Suppressor macrophage treated with lipopolysaccharide for 4 hours (primary cell): ENCODE results near the gene CCNT2.
A peak's percentile ranks its signal among the peaks of the same experiment; 100 is the strongest.
"Not testable (repeated sequence)": the region's sequence is repeated elsewhere in the genome, so short reads cannot be mapped to it uniquely, and the experiment has no call there.

Experiments
- DNase-seq: peaks from one replicate; pipeline ENCODE4 v3.0.0-alpha.2; 2020

CCNT2 gene

DNA sequence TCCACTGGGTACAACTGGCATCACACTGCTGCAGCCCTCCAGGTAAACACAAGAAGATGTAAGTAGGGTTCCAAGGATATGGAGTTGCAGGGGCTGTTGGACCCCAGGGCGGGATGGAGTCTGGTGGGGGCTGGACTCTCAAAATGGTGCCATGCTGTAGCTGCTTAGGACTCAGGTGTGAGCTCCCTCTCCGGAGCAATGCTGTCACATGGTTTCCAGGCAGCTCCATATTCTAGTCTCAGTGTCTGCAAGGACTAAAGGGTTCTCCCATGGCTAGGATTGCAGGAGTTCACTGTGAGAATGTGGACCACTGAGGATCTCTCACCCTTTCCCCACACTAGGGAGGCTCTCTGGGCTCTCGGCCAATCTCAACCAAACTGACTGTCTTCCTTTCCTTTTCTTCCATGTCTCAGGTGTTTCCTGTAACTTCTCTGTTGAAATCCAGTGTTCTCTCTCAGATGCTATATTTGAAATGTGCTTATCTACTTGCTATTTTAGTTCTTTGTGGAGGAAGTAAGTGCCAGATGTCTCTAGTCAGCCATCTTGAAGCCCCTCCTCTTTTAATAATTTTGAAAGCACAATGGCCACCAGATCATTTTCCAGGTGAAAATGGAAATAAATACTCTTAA lies 57.6 kb downstream of the CCNT2 start:
- DNase-seq = no peak

DNA sequence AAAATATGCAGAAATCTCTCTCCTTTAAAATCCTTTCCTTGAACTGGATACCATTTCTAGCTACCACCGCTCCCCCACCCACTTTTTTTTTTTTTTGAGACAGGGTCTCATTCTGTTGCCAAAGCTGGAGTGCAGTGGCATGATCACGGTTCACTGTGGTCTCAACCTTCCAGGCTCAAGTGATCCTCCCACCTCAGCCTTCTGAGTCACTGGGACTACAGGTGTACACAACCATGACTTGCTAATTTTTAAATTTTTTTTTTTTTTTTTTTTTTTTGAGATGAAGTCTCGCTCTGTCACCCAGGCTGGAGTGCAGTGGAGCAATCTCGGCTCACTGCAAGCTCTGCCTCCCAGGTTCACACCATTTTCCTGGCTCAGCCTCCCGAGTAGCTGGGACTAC lies 58.5 kb downstream of the CCNT2 start:
- DNase-seq = not testable (repeated sequence)

DNA sequence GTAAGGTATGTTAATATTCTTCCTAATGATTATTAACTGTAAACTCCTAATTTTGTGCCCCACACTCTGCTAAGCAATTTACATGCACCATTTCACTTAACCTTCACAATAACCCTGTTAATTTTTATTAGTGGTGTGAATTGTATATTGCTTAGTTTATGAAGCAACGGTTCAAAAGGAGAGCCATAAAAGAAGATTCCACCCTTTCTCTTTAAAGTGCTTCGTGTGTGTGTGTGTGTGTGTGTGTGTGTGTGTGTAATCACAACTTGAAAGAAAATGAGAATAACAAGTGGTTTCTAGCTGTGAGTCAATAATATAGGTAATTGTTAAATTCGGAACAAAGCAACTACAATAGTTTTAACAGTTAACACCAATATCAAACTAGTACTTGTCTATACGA lies 60.6 kb downstream of the CCNT2 start:
- DNase-seq = no peak

DNA sequence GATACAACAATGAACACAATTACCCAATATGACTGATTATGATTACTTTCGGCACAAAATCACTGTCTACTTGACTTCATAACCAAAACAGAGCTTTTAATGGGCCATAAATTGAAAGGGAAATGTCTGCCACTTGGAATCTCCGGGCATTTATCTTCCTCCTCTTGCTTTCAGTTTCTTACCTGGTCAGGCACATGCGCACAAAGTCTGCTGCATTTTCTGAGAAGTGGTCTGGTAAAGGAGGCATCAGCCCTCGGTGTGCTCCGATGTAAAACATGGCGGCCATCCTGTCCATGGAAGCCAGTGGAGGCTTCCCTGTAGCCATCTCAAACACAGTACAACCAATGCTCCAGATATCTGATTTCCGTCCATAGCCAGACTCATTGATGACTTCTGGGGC lies 62.0 kb downstream of the CCNT2 start:
- DNase-seq = no peak

DNA sequence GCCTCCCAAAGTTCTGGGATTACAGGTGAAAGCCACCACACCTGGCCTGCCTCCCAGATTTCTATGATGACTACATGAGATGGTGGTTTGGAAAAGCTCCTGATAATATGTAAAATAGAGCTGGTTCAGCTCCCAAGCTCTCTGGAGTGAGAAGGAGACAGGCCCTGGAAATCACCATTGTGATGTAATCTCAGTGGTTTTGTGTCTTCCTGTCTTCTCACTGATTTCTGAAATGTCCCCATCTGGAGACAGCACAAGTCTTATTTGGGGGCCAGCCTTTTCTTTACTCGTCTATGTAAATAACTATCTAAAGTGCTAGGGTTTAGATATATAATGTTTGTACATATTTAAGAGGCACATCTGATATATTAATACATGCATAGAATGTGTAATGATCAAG lies 64.0 kb downstream of the CCNT2 start:
- peak; percentile 12 for DNase-seq

DNA sequence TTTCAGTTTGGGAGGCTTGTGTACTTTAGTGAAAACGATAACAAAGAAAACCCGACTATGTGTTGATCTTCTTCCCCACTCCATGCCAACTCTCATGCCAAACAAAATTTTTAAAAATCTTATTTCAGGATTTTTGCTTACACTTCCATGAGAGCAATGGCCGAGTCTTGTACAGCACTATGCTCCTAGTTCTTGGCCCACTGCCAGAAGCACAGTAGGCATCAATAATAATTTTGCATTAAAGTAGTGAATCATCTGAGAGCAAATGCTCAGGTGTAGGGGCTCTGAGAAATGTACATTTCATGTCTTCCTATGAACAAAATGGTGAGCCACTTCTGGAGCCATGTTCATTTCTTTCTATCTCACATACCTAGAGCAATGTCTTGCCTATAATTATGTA lies 66.4 kb downstream of the CCNT2 start:
- no peak for DNase-seq

DNA sequence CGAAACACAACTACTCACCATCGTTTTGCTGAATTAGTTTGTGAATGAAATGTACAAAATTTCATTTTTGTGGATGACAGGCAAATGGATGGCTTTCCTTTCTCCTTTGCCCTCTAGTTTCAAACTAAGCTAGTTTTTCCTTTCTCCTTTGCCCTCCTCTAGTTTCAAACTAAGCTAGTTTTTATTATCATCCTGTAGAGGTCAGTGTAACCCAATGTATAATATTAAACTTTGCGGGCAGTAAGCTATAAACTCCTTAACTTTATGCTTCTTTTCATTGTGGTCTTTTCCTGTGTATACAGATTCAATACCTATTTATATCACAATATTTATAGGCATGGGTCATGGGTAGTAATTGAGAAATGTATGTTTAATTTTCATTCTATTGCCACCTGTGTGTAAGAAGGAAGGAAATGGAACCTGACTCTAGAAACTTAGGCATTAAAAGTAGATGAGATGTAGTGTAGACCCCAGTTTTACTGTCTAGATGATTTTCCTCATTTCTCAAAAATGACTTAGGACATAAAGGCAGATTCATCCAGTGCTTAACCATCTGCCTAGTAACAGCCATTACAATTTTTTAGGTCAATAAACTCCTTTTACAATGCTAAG lies 70.5 kb downstream of the CCNT2 start:
- DNase-seq = peak; percentile 30

DNA sequence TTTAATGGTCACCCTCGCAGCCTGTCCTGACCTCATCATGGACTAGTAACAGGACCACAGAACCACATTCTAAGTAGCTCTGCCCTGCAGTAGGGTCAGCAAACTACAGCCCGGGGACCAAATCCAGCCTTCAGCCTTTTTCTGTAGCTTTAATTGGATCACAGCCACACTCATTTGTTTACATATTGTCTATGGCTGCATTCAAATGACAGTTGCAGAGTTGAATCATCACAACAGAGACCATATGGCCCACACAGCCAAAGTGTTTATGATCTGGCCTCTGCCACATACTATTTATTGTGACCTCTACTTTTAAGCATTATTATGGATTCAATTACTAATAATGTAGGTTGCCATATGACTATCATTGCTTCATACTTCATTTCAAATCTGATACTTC lies 80.9 kb downstream of the CCNT2 start:
- no peak for DNase-seq

DNA sequence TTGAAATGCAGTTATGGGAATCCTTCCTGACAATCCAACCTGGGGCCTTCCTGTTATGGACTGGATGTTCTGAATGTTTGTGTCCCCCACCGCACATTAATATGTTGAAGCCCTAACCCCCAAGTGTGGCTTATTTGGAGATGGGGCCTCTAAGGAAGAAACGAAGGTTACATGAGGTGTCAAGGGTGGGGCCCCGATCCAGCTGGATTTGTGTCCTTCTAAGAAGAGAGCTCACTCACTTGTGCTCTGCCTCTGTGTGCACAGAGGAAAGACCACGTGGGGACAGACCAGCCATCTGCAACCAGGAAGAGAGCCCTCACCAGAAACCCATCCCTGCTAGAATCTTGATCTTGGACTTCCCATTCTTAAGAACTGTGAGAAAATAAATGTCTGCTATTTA lies 84.2 kb downstream of the CCNT2 start:
- DNase-seq = no peak

DNA sequence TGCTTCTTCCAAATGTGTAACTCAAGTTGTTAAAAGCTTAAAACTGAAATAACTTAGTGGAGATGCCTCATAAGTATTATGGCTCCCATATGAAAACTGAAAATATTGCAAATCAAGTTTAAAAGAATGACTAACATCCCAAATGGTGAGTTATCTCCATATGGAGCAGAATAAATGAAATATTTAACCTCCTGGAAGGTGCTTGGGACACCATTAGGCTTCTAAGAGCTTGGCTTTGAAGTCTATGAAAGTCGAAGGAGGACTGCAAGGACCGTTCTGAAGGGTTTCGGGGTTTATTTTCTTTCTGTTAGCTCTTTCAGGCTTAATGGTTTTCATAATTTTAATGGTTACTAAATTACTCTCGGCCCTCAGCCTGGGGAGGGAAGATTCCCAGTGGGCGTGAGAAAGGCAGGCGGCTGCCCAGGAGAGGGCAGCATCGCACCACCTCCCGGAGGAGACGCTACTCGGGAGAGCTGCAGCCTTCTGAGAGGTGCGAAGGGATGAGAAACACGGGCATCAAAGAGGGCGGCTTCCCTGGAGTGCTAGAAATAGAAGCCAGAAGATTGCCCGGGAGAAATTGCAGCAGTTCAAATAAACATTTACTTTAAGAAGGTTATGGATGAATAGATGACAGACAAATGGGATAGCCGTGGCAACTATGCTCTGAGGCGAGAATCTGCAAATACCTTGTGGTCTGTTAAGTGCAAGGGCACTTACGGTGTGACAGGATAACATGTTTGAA lies 85.6 kb downstream of the CCNT2 start:
- peak; percentile 78 for DNase-seq

DNA sequence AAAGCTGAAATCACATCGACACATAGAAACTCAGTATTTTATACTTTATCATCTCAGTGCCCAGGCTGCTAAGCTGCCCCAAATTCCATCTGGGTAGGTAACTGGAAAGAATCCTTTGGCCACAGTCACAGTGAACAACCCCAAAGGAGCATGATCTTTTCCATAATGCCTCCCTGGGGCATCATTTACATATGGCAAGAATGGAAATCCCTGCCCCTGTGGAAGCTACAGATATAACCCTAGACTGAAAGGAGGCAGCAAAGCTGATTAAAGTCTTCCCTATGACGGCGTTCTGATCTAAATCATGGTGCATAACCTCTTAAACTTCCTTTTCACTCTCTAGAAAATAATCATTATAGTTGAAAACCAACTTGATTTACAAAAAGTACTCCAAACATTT lies 87.1 kb downstream of the CCNT2 start:
- DNase-seq = no peak
